Psoas muscle (tissue), 8 donors: ENCODE results near the gene SPRN. TPM values are rescaled to one million over a fixed set of nuclear protein-coding genes. Genes with fewer than 3 reads are reported as not detected.

Source experiments
- ATAC-seq, 4 donors: fragments of 200-7000 bp; cut with Tn5 transposase; one replicate each; pipeline ENCODE4 v1.9.1; 2020; ENCODE audit warnings: moderate library complexity in 3 of 4, mild to moderate bottlenecking in 2 of 4
- DNase-seq, 2 donors: peaks; one replicate each; pipeline ENCODE4 v3.0.0-alpha.2; 2020
- H3K27ac ChIP-seq: fragments of 200-600 bp; one replicate; pipeline ENCODE4 v1.8.0; 2022
- H3K27me3 ChIP-seq, 3 donors: fragments of 200-600 bp in 1 of 3; one replicate each; pipeline versions ENCODE4 v1.6.1 to v1.8.0; 2013 to 2022; ENCODE audit warnings: low read length in 2 of 3, mild to moderate bottlenecking in 2 of 3, moderate library complexity in 1 of 3; ENCODE audit not compliant: insufficient read depth in 3 of 3
- H3K36me3 ChIP-seq, 2 donors: fragments of 200-600 bp in 1 of 2; one replicate each; pipeline versions ENCODE4 v1.6.1 to v1.8.0; 2013 to 2022; ENCODE audit warnings: low read depth in 1 of 2, mild to moderate bottlenecking in 1 of 2, moderate library complexity in 1 of 2; ENCODE audit not compliant: insufficient read depth in 1 of 2
- H3K4me1 ChIP-seq: fragments of 200-600 bp; one replicate; pipeline ENCODE4 v1.8.0; 2022
- H3K4me3 ChIP-seq: fragments of 200-600 bp; one replicate; pipeline ENCODE4 v1.8.0; 2022; ENCODE audit warnings: mild to moderate bottlenecking
- H3K9me3 ChIP-seq: fragments of 200-600 bp; one replicate; pipeline ENCODE4 v1.8.0; 2022
- CTCF ChIP-seq: fragments of 200-600 bp; IDR thresholded peaks from one replicate; pipeline ENCODE4 v1.8.0; 2022; ENCODE audit warnings: antibody characterized with exemption
- WGBS, 3 donors: extraction: QIAGEN DNeasy Blood & Tissue Kit; methylation state at CpG; one replicate each; pipeline versions ENCODE4 v1.1.6 to v1.1.7; 2013; 5-methylcytosine and 5-hydroxymethylcytosine counted together
- intact Hi-C, 2 donors: fragments of 100-400 bp; cut with DNase I; formaldehyde crosslinking; loops; one replicate each; pipeline versions ENCODE4 v1.11.0 to v1.14.2; 2022
- polyA plus RNA-seq, 3 donors: library from polyadenylated mRNA; stranded (reverse); fragments of 200-250 nt; gene quantifications; one replicate each; pipeline ENCODE4 v1.2.3, GENCODE V29; 2013
- total RNA-seq, 4 donors: library from RNA; stranded (reverse); fragmentation: NEBNext Ultra II Directional in 2 of 4; extraction: Animal tissue kit (Norgen Biotek cat#: 25700) in 2 of 4; gene quantifications; one replicate each; pipeline versions ENCODE4 v1.2.1 to v1.2.4, GENCODE V29; 2021 to 2023
- donor health status: healthy with polysubstance abuse.
- donor health status: DM: no; HTN: no; CAD: no; lungs with moderate emphysema.
- donor health status: Bipolar disorder and iron deficiency.
- donor health status: healthy.
- donor health status: DM: yes; HTN: yes; CAD: no.
- donor health status: DM: no; HTN: no; CAD: no.
- donor health status: DM: no; HTN: no; CAD: no.
- donor health status: DM: yes; HTN: yes; CAD: no.

SPRN gene
- total and polyA plus RNA-seq, 7 donors = 0.08 to 0.22 (median 0.12) TPM; not detected in 4

- DNase-seq (no peak), ATAC-seq (no peak)
- Histone ChIP-seq H3K9me3 (peaks cover 37% of the 10 kb centered on the region), H3K36me3 (no peaks in the 10 kb centered on the region), H3K27ac (no peak overlapping the region), H3K27me3 (peaks cover 0 to 3% (median 0%) of the 10 kb centered on the region in 3 donors), H3K4me1 (no peaks in the 10 kb centered on the region), H3K4me3 (no peak overlapping the region)
- no peak for TF ChIP-seq CTCF
- intact Hi-C loops = no loop called here
These were observed 23.7 kb upstream of the SPRN start for GRCh38 chr10:133448120-133448519.

GRCh38 chr10:133446979-133447378, 22.6 kb upstream of the SPRN start:
- Histone ChIP-seq H3K4me3 (no peak overlapping the region), H3K27ac (no peak overlapping the region), H3K4me1 (no peaks in the 10 kb centered on the region), H3K36me3 (no peaks in the 10 kb centered on the region), H3K27me3 (peaks cover 0 to 3% (median 0%) of the 10 kb centered on the region in 3 donors), H3K9me3 (peaks cover 37% of the 10 kb centered on the region)
- WGBS, 3 donors = 84 to 89% (median 85%) methylated on average over 11 of the region's 11 CpGs
- intact Hi-C loops = no loop called here
- DNase-seq (no peak), ATAC-seq (no peak)
- no peak for TF ChIP-seq CTCF

GRCh38 chr10:133445751-133446708, 21.6 kb upstream of the SPRN start:
- WGBS, 3 donors = 46 to 63% (median 53%) methylated on average over 46 to 80 of the region's 80 CpGs
- no peak for TF ChIP-seq CTCF
- ATAC-seq (no peak), DNase-seq (peak; percentile 16 to 50)
- peaks cover 37% of the 10 kb centered on the region for H3K9me3 ChIP-seq
- peaks cover 0 to 3% (median 0%) of the 10 kb centered on the region in 3 donors for H3K27me3 ChIP-seq
- no peak overlapping the region for H3K4me3 ChIP-seq
- H3K36me3 ChIP-seq = no peaks in the 10 kb centered on the region
- intact Hi-C loops = no loop called here
- H3K4me1 ChIP-seq = no peaks in the 10 kb centered on the region
- H3K27ac ChIP-seq = no peak overlapping the region

DNA sequence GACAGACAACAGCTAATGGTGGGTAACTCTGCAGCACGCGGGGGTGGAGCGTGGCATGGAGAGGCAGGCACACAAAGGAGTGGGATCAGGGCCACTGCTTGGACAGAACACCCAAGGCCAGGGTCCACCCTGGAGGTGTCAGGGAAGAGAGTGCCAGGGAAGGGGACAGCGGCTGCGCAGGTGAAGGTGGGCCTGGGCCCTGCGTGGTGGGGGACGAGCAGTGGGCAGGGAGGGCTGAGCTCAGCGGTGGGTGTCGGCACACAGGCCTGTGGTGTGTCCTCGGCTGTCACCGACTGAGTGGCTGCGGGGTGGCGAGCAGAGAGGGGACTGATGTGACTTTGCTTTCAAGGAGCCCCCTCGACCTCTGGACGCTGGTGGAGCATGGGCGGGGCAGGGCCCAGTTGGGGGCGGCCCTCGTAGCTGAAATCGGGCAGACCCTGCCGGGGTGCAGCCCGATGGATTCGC, 20.9 kb upstream of the SPRN start:
- DNase-seq (no peak), ATAC-seq (peak in 1 of 4 donors; percentile 16)
- 89 to 94% (median 91%) methylated on average over 21 to 22 of the region's 22 CpGs for WGBS, 3 donors
- Histone ChIP-seq H3K4me3 (no peak overlapping the region), H3K27me3 (peaks cover 0 to 3% (median 0%) of the 10 kb centered on the region in 3 donors), H3K9me3 (peaks cover 37% of the 10 kb centered on the region), H3K36me3 (no peaks in the 10 kb centered on the region), H3K4me1 (no peaks in the 10 kb centered on the region), H3K27ac (no peak overlapping the region)
- intact Hi-C loops = no loop called here
- no peak for TF ChIP-seq CTCF
